ENCODE data around the gene TENM3.

The TENM3 gene

GRCh38 chr4:182745237-182745636 is 502.0 kb downstream of the TENM3 start:
- Histone ChIP-seq H3F3A (ENCODE audit: control insufficient read depth, insufficient read depth) (no peaks in the 10 kb centered on the region), H4K20me1 (ENCODE audit: control insufficient read depth, insufficient read depth, low read depth, low read length) (no peaks in the 10 kb centered on the region), H3K4me3 (ENCODE audit: low read length) (no peak overlapping the region), H3K27me3 (ENCODE audit: control insufficient read depth, low read length) (no peaks in the 10 kb centered on the region), H3K4me1 (ENCODE audit: control insufficient read depth, low read length) (no peaks in the 10 kb centered on the region), H3K36me3 (ENCODE audit: control insufficient read depth, low read length) (no peaks in the 10 kb centered on the region), H3K9me2 (replicated peaks; ENCODE audit: control insufficient read depth, low read length) (no peaks in the 10 kb centered on the region), H3K27ac (ENCODE audit: low read depth, low read length) (no peak overlapping the region), H3K4me2 (ENCODE audit: low read length) (no peak overlapping the region), H3K9me3 (ENCODE audit: control insufficient read depth, insufficient read depth, low read length) (no peaks in the 10 kb centered on the region), H3K79me2 (ENCODE audit: control insufficient read depth, low read length) (no peaks in the 10 kb centered on the region)
- no peak for TF ChIP-seq EZH2phosphoT487 (IDR thresholded peaks at IDR 0.05; ENCODE audit: borderline replicate concordance, low read length)
- TF ChIP-seq, protein P1, sequence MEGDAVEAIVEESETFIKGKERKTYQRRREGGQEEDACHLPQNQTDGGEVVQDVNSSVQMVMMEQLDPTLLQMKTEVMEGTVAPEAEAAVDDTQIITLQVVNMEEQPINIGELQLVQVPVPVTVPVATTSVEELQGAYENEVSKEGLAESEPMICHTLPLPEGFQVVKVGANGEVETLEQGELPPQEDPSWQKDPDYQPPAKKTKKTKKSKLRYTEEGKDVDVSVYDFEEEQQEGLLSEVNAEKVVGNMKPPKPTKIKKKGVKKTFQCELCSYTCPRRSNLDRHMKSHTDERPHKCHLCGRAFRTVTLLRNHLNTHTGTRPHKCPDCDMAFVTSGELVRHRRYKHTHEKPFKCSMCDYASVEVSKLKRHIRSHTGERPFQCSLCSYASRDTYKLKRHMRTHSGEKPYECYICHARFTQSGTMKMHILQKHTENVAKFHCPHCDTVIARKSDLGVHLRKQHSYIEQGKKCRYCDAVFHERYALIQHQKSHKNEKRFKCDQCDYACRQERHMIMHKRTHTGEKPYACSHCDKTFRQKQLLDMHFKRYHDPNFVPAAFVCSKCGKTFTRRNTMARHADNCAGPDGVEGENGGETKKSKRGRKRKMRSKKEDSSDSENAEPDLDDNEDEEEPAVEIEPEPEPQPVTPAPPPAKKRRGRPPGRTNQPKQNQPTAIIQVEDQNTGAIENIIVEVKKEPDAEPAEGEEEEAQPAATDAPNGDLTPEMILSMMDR (IDR thresholded peaks at IDR 0.05; ENCODE audit: low read depth, low read length, poor library complexity, severe bottlenecking) = no peak

GRCh38 chr4:182746876-182747275 is 503.7 kb downstream of the TENM3 start:
- Histone ChIP-seq H3F3A (ENCODE audit: control insufficient read depth, insufficient read depth) (no peaks in the 10 kb centered on the region), H3K4me1 (ENCODE audit: control insufficient read depth, low read length) (no peaks in the 10 kb centered on the region), H3K79me2 (ENCODE audit: control insufficient read depth, low read length) (no peaks in the 10 kb centered on the region), H3K36me3 (ENCODE audit: control insufficient read depth, low read length) (no peaks in the 10 kb centered on the region), H3K9me2 (replicated peaks; ENCODE audit: control insufficient read depth, low read length) (no peaks in the 10 kb centered on the region), H3K9me3 (ENCODE audit: control insufficient read depth, insufficient read depth, low read length) (no peaks in the 10 kb centered on the region), H3K27me3 (ENCODE audit: control insufficient read depth, low read length) (no peaks in the 10 kb centered on the region), H3K27ac (ENCODE audit: low read depth, low read length) (no peak overlapping the region), H3K4me2 (ENCODE audit: low read length) (no peak overlapping the region), H4K20me1 (ENCODE audit: control insufficient read depth, insufficient read depth, low read depth, low read length) (no peaks in the 10 kb centered on the region), H3K4me3 (ENCODE audit: low read length) (no peak overlapping the region)
- TF ChIP-seq EZH2phosphoT487 (IDR thresholded peaks at IDR 0.05; ENCODE audit: borderline replicate concordance, low read length) = no peak
- TF ChIP-seq, protein P1 (IDR thresholded peaks at IDR 0.05; ENCODE audit: low read depth, low read length, poor library complexity, severe bottlenecking) = no peak

GRCh38 chr4:182748283-182748682 is 505.1 kb downstream of the TENM3 start:
- H3K9me3 ChIP-seq (ENCODE audit: control insufficient read depth, insufficient read depth, low read length) = no peaks in the 10 kb centered on the region
- H4K20me1 ChIP-seq (ENCODE audit: control insufficient read depth, insufficient read depth, low read depth, low read length) = no peaks in the 10 kb centered on the region
- H3K36me3 ChIP-seq (ENCODE audit: control insufficient read depth, low read length) = no peaks in the 10 kb centered on the region
- no peak overlapping the region for H3K27ac ChIP-seq (ENCODE audit: low read depth, low read length)
- H3K9me2 ChIP-seq (replicated peaks; ENCODE audit: control insufficient read depth, low read length) = no peaks in the 10 kb centered on the region
- TF ChIP-seq EZH2phosphoT487 (IDR thresholded peaks at IDR 0.05; ENCODE audit: borderline replicate concordance, low read length) = no peak
- TF ChIP-seq, protein P1 (IDR thresholded peaks at IDR 0.05; ENCODE audit: low read depth, low read length, poor library complexity, severe bottlenecking) = no peak
- H3K4me2 ChIP-seq (ENCODE audit: low read length) = no peak overlapping the region
- no peaks in the 10 kb centered on the region for H3K79me2 ChIP-seq (ENCODE audit: control insufficient read depth, low read length)
- H3F3A ChIP-seq (ENCODE audit: control insufficient read depth, insufficient read depth) = no peaks in the 10 kb centered on the region
- no peak overlapping the region for H3K4me3 ChIP-seq (ENCODE audit: low read length)
- no peaks in the 10 kb centered on the region for H3K27me3 ChIP-seq (ENCODE audit: control insufficient read depth, low read length)
- no peaks in the 10 kb centered on the region for H3K4me1 ChIP-seq (ENCODE audit: control insufficient read depth, low read length)

- no peak overlapping the region for H3K27ac ChIP-seq (ENCODE audit: low read depth, low read length)
- TF ChIP-seq, protein P1 (IDR thresholded peaks at IDR 0.05; ENCODE audit: low read depth, low read length, poor library complexity, severe bottlenecking) = no peak
- no peak for TF ChIP-seq EZH2phosphoT487 (IDR thresholded peaks at IDR 0.05; ENCODE audit: borderline replicate concordance, low read length)
These were observed 505.7 kb downstream of the TENM3 start for GRCh38 chr4:182748949-182749348.

More at GRCh38 chr4:182748949-182749348, 505.7 kb downstream of the TENM3 start:
- no peaks in the 10 kb centered on the region for H3K79me2 ChIP-seq (ENCODE audit: control insufficient read depth, low read length)
- H3K9me3 ChIP-seq (ENCODE audit: control insufficient read depth, insufficient read depth, low read length) = no peaks in the 10 kb centered on the region
- H3K4me1 ChIP-seq (ENCODE audit: control insufficient read depth, low read length) = no peaks in the 10 kb centered on the region
- no peaks in the 10 kb centered on the region for H3F3A ChIP-seq (ENCODE audit: control insufficient read depth, insufficient read depth)
- no peak overlapping the region for H3K4me3 ChIP-seq (ENCODE audit: low read length)
- no peaks in the 10 kb centered on the region for H3K36me3 ChIP-seq (ENCODE audit: control insufficient read depth, low read length)
- H3K27me3 ChIP-seq (ENCODE audit: control insufficient read depth, low read length) = no peaks in the 10 kb centered on the region
- no peak overlapping the region for H3K4me2 ChIP-seq (ENCODE audit: low read length)
- no peaks in the 10 kb centered on the region for H4K20me1 ChIP-seq (ENCODE audit: control insufficient read depth, insufficient read depth, low read depth, low read length)
- no peaks in the 10 kb centered on the region for H3K9me2 ChIP-seq (replicated peaks; ENCODE audit: control insufficient read depth, low read length)
